ENCODE data around the gene PACSIN2.

Gene PACSIN2

DNA sequence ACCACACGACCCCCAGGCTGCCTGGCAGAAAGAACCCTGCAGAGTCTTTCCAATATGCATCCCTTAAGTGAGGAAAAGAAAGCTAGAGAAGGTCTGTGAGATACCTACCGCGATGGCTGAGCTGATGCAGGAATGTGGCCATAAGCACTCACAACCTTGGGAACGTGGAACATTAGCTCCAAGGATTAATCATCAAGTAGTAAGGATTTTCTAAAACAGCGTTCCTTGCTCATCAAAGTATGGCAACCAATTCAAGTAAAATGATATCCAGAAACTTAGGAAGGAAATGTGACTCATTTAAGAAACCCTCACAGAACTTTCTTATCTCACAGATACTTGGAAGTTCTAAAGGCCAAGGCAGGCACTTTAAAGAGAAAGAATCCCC, 12.8 kb downstream of the PACSIN2 start:
- Histone ChIP-seq H3K9me2 (replicated peaks; ENCODE audit: insufficient read depth, low read length) (no peaks in the 10 kb centered on the region), H3K4me3 (ENCODE audit: low read length) (no peak overlapping the region), H3F3A (ENCODE audit: insufficient read depth, low read length) (no peaks in the 10 kb centered on the region), H3K27me3 (replicated peaks; ENCODE audit: insufficient read depth, low read length) (no peaks in the 10 kb centered on the region), H2AFZ (ENCODE audit: low read length) (no peak overlapping the region), H4K20me1 (ENCODE audit: insufficient read depth, low read length) (no peaks in the 10 kb centered on the region; the same call in none of the 2 replicates), H3K4me2 (ENCODE audit: low read depth, low read length) (no peak overlapping the region), H3K9ac (ENCODE audit: low read length) (no peak overlapping the region), H3K79me2 (ENCODE audit: low read length) (peaks cover 54% of the 10 kb centered on the region), H3K9me3 (replicated peaks; ENCODE audit: insufficient read depth, low read length) (no peaks in the 10 kb centered on the region), H3K4me1 (ENCODE audit: low read length) (0 out of 2 replicates have a peak, but pooled peaks cover 6% of the 10 kb centered on the region), H3K27ac (ENCODE audit: low read length) (no peak overlapping the region), H3K36me3 (replicated peaks; ENCODE audit: insufficient read depth, low read length) (no peaks in the 10 kb centered on the region)
- no peak for DNase-seq
- TF ChIP-seq, protein P1, sequence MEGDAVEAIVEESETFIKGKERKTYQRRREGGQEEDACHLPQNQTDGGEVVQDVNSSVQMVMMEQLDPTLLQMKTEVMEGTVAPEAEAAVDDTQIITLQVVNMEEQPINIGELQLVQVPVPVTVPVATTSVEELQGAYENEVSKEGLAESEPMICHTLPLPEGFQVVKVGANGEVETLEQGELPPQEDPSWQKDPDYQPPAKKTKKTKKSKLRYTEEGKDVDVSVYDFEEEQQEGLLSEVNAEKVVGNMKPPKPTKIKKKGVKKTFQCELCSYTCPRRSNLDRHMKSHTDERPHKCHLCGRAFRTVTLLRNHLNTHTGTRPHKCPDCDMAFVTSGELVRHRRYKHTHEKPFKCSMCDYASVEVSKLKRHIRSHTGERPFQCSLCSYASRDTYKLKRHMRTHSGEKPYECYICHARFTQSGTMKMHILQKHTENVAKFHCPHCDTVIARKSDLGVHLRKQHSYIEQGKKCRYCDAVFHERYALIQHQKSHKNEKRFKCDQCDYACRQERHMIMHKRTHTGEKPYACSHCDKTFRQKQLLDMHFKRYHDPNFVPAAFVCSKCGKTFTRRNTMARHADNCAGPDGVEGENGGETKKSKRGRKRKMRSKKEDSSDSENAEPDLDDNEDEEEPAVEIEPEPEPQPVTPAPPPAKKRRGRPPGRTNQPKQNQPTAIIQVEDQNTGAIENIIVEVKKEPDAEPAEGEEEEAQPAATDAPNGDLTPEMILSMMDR (IDR thresholded peaks at IDR 0.05; ENCODE audit: low read length): no peak
- no peak for TF ChIP-seq EZH2 (optimal IDR thresholded peaks at IDR 0.05; ENCODE audit: low read depth, low read length)
- TF ChIP-seq EZH2phosphoT487 (IDR thresholded peaks at IDR 0.05; ENCODE audit: low read length): no peak

- Histone ChIP-seq H3F3A (ENCODE audit: insufficient read depth, low read length) (no peaks in the 10 kb centered on the region), H3K27me3 (replicated peaks; ENCODE audit: insufficient read depth, low read length) (no peaks in the 10 kb centered on the region), H3K36me3 (replicated peaks; ENCODE audit: insufficient read depth, low read length) (no peaks in the 10 kb centered on the region), H3K79me2 (ENCODE audit: low read length) (peaks cover 54% of the 10 kb centered on the region), H2AFZ (ENCODE audit: low read length) (no peak overlapping the region), H3K9me2 (replicated peaks; ENCODE audit: insufficient read depth, low read length) (no peaks in the 10 kb centered on the region), H3K9me3 (replicated peaks; ENCODE audit: insufficient read depth, low read length) (no peaks in the 10 kb centered on the region), H3K4me1 (ENCODE audit: low read length) (0 out of 2 replicates have a peak, but pooled peaks cover 6% of the 10 kb centered on the region), H4K20me1 (ENCODE audit: insufficient read depth, low read length) (no peaks in the 10 kb centered on the region; the same call in none of the 2 replicates), H3K27ac (ENCODE audit: low read length) (no peak overlapping the region), H3K4me2 (ENCODE audit: low read depth, low read length) (no peak overlapping the region), H3K9ac (ENCODE audit: low read length) (no peak overlapping the region), H3K4me3 (ENCODE audit: low read length) (no peak overlapping the region)
- no peak for DNase-seq
- TF ChIP-seq EZH2phosphoT487 (IDR thresholded peaks at IDR 0.05; ENCODE audit: low read length): no peak
- TF ChIP-seq, protein P1 (IDR thresholded peaks at IDR 0.05; ENCODE audit: low read length): no peak
- TF ChIP-seq EZH2 (optimal IDR thresholded peaks at IDR 0.05; ENCODE audit: low read depth, low read length): no peak
Measured at GRCh38 chr22:43001271-43002201, 13.4 kb downstream of the PACSIN2 start.

DNA sequence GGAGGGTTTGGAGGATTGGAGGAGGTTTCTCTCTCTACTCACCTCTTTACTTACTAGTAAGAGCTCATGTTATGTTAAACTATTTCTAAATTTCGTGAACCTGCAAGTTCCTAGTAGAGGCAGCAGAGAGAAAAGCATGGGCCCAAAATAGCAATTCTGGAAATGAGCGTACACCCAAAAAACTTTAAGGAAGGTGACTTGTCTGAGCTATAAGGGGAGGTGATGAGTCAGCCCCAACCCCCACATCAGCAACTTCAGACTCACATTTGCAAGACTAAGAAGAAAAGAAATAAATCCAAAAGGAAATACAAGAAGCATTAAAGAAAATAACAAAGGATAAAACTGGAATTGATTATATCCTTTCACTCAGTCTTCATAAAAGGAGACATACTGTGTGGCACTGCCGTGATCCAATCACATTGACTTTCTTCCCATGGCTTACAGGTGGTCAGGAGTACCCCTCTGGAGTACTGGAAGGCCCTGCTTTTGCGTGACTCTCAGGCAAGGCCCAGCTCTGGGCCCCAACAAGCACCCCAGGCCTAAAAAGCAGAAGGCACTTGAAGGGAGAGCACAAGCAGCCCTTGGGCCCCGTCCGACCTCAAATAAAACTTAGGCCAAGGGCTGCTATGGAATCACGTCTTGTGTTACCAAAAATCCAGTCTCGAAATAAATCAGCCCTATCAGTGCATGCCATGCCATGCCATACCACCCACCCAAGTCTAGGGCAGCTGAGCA, 14.3 kb downstream of the PACSIN2 start:
- H3K9me2 ChIP-seq (replicated peaks; ENCODE audit: insufficient read depth, low read length): no peaks in the 10 kb centered on the region
- no peak for DNase-seq
- H2AFZ ChIP-seq (ENCODE audit: low read length): no peak overlapping the region
- no peak overlapping the region for H3K9ac ChIP-seq (ENCODE audit: low read length)
- H3K9me3 ChIP-seq (replicated peaks; ENCODE audit: insufficient read depth, low read length): no peaks in the 10 kb centered on the region
- H3K4me3 ChIP-seq (ENCODE audit: low read length): no peak overlapping the region
- no peak overlapping the region for H3K4me2 ChIP-seq (ENCODE audit: low read depth, low read length)
- no peak for TF ChIP-seq EZH2 (optimal IDR thresholded peaks at IDR 0.05; ENCODE audit: low read depth, low read length)
- TF ChIP-seq, protein P1 (IDR thresholded peaks at IDR 0.05; ENCODE audit: low read length): no peak
- no peak for TF ChIP-seq EZH2phosphoT487 (IDR thresholded peaks at IDR 0.05; ENCODE audit: low read length)
- H3K4me1 ChIP-seq (ENCODE audit: low read length): 0 out of 2 replicates have a peak, but pooled peaks cover 6% of the 10 kb centered on the region
- H3K36me3 ChIP-seq (replicated peaks; ENCODE audit: insufficient read depth, low read length): no peaks in the 10 kb centered on the region
- no peak overlapping the region for H3K27ac ChIP-seq (ENCODE audit: low read length)
- H3K79me2 ChIP-seq (ENCODE audit: low read length): peaks cover 48% of the 10 kb centered on the region
- H4K20me1 ChIP-seq (ENCODE audit: insufficient read depth, low read length): no peaks in the 10 kb centered on the region; the same call in none of the 2 replicates
- H3F3A ChIP-seq (ENCODE audit: insufficient read depth, low read length): no peaks in the 10 kb centered on the region
- H3K27me3 ChIP-seq (replicated peaks; ENCODE audit: insufficient read depth, low read length): no peaks in the 10 kb centered on the region

All from MM.1S (cell line).